ENCODE measurements around the gene ZNF226. TPM values are rescaled to one million over a fixed set of nuclear protein-coding genes. Genes with fewer than 3 reads are reported as not detected.
A peak's percentile ranks its signal among the peaks of the same experiment; 100 is the strongest.

The ZNF226 gene
- total and polyA plus RNA-seq, 9 of the 15 experiments (the other 6 are each of a cell fraction or from before 2014, with no cell fraction given) = 6.2 to 19.4 (median 9.3) TPM

DNA sequence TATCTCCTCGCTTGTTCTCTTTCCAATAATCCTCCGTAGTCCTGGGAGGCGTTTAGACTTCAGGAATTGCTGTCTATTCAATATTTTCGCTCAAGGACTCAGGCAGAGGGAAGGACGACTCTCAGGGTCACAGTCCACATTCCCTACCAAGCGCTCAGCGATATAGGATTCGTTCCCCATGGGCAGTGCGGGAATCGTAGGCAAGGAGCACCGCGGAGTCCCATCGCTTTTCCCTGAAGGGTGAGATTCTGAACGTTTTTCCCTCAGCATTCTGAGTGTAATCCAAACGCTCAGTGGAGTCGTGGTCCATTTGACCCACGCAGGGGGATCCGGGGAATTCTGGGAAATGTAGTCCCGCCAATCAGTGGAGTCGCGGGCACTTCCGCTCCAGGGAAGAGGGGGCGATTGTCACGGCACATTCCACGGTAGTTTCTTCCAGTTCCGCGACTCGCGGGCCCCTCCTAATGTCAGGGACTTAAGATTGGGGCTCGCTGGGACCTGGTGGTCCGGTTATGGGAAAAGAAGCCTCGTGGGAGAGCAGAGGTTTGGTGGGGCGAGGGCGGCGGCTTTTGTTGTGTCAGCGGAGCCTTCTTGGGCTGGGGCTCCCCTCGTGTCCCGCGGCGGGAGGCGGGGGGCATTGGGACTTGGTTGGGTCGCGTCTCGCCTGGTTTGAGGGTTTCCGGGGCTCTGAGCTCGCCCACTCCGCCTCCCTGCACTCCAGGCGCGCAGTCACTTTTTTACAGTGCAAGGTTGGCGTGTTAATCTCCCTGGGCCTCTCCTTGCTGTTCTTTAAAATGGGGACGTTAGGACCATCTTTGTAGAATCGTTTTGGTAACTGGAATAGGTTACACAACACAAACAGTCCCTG lies 23.5 kb upstream of the ZNF226 start, which contains the start of gene ZNF234 (continued):
- TF ChIP-seq, protein P1, sequence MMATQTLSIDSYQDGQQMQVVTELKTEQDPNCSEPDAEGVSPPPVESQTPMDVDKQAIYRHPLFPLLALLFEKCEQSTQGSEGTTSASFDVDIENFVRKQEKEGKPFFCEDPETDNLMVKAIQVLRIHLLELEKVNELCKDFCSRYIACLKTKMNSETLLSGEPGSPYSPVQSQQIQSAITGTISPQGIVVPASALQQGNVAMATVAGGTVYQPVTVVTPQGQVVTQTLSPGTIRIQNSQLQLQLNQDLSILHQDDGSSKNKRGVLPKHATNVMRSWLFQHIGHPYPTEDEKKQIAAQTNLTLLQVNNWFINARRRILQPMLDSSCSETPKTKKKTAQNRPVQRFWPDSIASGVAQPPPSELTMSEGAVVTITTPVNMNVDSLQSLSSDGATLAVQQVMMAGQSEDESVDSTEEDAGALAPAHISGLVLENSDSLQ (IDR thresholded peaks at IDR 0.05) = peak; percentile 58
- TF ChIP-seq ZNF76 (CRISPR knock-in tag; IDR thresholded peaks at IDR 0.05; ENCODE audit: borderline replicate concordance) = no peak
- no peak for TF ChIP-seq RBM34 (IDR thresholded peaks at IDR 0.05; ENCODE audit: borderline replicate concordance, insufficient read depth, low read length)
- TF ChIP-seq, protein P2, sequence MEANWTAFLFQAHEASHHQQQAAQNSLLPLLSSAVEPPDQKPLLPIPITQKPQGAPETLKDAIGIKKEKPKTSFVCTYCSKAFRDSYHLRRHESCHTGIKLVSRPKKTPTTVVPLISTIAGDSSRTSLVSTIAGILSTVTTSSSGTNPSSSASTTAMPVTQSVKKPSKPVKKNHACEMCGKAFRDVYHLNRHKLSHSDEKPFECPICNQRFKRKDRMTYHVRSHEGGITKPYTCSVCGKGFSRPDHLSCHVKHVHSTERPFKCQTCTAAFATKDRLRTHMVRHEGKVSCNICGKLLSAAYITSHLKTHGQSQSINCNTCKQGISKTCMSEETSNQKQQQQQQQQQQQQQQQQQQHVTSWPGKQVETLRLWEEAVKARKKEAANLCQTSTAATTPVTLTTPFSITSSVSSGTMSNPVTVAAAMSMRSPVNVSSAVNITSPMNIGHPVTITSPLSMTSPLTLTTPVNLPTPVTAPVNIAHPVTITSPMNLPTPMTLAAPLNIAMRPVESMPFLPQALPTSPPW (CRISPR knock-in tag; IDR thresholded peaks at IDR 0.05) = peak; percentile 43
- TF ChIP-seq ETV1 (tag; conservative IDR thresholded peaks at IDR 0.05; ENCODE audit: low read depth) = peak; percentile 71
- TF ChIP-seq SOX6 (IDR thresholded peaks at IDR 0.05) = no peak
- TF ChIP-seq, protein P3, sequence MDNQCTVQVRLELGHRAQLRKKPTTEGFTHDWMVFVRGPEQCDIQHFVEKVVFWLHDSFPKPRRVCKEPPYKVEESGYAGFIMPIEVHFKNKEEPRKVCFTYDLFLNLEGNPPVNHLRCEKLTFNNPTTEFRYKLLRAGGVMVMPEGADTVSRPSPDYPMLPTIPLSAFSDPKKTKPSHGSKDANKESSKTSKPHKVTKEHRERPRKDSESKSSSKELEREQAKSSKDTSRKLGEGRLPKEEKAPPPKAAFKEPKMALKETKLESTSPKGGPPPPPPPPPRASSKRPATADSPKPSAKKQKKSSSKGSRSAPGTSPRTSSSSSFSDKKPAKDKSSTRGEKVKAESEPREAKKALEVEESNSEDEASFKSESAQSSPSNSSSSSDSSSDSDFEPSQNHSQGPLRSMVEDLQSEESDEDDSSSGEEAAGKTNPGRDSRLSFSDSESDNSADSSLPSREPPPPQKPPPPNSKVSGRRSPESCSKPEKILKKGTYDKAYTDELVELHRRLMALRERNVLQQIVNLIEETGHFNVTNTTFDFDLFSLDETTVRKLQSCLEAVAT (IDR thresholded peaks at IDR 0.05) = 0 out of 4 replicates have a peak, but pooled peaks of 1 of the 2 experiments have one; percentile 35
- no peak for TF ChIP-seq PRPF4 (IDR thresholded peaks at IDR 0.05; ENCODE audit: insufficient read depth, low read depth, low read length, poor library complexity, severe bottlenecking)
- peak; percentile 40; the same call in 1 of the 2 replicates for TF ChIP-seq CXXC5 (CRISPR knock-in tag; IDR thresholded peaks at IDR 0.05)
